ENCODE results near the gene DTX3.
"Not testable (repeated sequence)": the region's sequence is repeated elsewhere in the genome, so short reads cannot be mapped to it uniquely, and the experiment has no call there.

The DTX3 gene

GRCh38 chr12:57607958-57608663, 3.5 kb downstream of the DTX3 start:
- no peak for DNase-seq

DNA sequence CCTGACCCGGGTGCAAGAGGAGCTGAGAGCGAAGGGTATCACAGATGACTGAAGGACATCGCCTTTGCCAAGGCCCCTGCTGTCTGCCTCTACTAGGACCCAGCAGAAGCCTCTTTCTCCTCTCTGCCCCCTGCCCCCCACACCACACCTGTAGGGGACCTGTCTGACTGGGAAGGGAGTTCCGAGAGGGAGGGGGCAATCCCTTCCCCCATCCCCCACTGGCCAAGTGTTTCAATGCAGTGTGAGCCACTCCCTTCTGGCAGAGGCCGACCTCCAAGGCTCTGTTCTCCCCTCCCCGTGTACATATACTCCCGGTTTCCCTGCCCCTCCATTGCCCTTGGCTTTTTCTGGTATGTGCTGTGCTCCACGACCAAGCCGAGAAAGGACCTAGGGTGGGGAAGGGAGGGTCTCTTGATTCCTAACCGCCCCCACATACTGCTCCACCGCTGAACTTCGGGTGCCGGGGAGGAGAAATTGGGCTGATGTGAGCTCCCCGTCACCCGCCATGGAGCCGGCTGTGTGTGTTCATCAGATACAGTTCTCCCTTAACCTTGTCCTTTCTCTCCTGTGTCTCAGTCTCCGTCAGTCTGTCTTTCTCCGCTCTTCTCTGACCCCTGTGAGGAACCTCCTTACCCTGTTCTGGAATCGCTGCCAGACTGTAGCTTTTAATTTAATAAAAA, 4.6 kb downstream of the DTX3 start:
- DNase-seq, result no peak

DNA sequence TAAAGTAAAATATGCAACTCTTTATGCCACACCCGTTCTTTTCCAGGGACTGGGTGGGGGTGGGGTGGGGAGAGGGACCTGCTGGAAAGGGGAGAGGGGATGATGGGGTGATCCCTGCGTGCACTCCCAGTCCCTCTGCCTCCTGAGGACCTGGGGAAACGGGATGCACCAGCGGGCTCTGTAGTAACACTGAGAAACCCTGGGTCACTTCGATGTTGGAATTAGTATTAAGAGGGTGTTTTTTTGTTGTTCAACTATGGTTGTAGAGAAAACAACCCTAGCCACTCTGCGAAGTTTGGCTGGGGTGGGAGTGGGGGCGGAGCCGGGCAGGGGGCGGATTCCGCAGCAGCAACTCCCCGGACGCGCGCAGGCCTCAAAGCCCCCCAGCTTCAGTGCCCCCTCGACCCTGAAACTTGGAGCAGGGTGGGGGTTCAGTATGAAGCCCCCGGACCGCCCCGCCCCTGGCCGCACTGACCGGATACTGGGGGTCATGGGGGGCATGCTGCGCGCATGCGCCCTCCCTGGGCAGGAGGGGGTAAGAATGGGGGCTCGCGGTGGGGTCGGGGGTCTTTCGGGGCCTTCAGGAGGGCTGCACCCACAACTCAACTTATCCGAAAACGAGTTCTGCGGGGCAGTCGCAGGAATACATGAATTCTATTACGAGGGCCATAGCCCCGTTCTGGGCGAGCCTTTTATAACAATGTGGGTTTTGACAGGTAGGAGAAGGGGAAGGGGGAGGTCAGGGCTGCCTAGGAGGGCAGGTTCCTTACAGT, 5.3 kb downstream of the DTX3 start:
- DNase-seq, result no peak

DNA sequence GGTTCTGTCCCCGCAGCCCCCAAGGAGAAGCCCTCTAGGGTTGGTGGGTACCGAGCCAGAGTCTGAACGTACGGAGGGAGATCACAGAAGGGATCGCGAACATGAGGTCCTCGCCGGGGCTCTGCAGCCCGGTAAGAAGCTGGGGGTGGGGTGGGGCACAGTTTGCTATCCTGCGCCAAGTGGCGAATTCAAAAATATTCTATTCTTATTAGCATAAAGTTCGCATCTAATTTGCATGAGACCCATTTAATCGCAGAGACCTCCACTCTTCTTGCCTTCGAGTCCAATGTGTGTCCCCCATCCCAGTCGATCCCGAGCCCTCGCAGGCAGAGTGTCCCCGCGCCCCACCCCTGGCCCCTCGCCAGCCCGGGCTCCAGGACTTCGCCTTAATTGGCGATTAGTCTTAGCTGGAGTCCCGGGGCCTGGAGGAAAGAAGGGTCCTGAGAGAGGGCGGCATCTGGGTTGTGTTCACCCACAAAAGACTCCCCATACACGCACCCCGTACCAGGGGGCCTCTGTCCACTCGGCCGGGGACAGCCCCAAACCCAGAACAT, 6.0 kb downstream of the DTX3 start:
- no peak for DNase-seq

DNA sequence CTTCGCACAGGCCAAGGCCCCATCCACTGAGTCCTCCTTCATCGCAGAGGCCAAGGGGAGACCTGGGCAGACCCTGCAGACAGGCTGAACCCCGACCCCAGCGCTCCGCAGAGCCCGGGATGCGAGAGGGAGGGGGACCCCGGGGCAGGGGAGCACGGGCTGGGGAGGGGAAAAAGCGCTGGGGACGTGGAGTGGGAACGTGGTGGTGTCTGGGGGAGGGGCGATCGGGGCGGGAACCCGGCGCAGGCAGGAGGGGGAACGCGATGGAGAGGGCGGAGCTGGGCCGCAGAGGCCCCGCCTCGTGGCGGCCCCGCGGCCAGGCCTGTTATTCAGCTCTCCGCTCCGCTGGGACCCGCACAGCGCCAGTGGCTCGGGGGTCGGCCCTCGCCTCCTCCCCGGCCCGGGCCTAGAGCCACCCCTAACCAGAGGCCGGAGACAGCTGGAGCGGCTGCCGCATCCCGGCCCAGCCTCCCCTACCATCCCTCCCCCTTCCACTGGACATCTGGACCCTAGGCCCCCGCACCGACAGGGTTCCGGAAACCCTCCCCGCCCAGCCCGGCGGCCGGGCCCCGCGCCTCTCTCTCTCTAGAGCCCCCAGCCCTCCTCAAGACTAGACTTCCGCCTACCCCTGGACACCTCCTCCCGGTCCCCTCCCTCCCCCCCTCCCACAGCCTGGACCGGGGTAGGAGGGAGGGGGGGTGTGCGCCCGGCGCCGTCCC, 6.6 kb downstream of the DTX3 start, which contains the start of gene ARHGEF25:
TSS of gene ARHGEF25 (plus strand) at position 328 of the 719 bp plus-strand sequence. CDS start 460 bp downstream, outside the sequence.
- peak in 1 of 2 experiments; percentile 43 for DNase-seq

DNA sequence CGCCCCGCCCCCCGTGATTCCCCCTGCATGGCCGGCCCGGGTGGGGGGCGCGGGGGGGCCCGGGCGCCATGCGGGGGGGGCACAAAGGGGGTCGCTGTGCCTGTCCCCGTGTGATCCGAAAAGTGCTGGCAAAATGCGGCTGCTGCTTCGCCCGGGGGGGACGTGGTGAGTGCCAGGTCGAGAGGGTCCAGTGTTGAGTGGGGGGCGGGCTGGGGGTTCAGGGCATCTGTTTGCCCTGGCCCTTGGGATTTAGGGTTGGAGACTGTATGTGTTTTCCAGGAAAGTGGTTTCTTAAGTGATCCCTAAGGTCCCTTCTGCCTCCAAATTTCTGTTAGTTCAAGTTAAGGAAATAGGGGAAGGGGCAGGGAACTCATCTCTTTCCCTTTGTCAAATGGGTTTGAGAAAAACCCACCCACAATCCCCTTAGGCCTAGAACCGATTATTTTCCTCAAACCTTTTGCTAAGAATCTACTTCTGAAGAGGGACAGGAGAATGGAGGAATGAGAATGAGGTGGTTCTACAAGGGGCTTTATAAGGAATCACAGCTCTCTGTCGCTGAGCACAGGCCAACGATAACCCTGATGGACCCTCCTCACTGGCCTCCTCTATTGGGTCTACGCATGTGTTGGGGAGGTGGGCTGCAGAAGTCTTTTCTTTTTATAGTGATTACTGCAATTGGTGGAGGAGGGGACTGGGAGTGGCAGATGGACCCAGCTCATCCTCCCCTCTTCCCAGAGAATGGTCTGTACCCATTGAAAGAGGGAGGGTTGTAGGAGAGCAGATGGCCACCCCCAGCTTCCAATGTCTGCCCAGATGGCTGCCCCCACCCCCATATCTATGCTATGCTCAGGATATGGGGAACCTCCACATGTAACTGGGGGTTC, 7.4 kb downstream of the DTX3 start:
- DNase-seq, result no peak

GRCh38 chr12:57612711-57613426, 8.2 kb downstream of the DTX3 start:
- DNase-seq, result no peak

GRCh38 chr12:57613427-57614109, 8.9 kb downstream of the DTX3 start:
- DNase-seq, result no peak

DNA sequence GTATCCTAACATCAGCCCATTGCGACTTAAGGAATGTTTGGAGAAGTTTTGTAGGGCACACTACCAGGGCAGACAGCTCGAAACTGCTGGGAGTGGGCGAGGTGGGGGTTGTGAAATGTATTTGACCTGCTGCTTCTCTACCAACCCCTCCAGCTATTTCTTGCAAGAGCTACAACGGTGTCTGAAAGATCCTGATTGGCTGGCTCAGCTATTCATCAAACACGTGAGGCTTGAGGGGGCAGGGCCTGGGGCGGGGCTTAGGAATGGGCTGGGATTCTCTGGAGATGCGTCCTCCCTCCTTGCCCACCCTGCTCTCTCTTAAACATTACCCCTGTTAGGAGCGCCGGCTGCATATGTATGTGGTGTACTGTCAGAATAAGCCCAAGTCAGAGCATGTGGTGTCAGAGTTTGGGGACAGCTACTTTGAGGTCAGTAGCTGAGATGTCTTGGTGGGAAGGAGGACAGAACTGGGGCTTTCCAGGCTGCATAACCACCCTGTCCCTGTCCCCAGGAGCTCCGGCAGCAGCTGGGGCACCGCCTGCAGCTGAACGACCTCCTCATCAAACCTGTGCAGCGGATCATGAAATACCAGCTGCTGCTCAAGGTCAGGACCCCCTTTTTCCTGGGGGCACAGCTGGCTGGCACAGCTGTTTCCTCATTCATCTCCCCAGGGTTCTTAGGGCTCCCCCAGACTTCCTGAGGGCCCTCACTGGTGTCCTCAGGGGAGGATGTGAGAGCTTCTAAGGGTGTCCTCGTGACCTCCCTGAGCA, 9.7 kb downstream of the DTX3 start:
- no peak for DNase-seq

GRCh38 chr12:57614948-57615500, 10.4 kb downstream of the DTX3 start:
- DNase-seq, result no peak

DNA sequence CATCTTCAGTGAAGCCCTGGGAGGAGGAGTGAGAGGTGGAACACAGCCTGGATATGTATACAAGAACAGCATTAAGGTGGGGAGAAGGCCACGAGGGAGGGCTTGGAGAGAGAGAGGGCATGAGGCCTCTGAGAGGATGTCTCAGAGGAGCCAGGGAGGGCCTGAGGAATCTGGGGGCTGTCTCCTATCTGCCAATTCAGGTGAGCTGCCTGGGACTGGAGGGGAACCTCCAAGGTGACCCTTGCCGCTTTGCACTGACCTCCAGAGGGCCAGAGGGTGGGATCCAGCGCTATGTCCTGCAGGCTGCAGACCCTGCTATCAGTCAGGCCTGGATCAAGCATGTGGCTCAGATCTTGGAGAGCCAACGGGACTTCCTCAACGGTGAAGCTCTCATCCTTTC, 11.0 kb downstream of the DTX3 start:
- no peak for DNase-seq

DNA sequence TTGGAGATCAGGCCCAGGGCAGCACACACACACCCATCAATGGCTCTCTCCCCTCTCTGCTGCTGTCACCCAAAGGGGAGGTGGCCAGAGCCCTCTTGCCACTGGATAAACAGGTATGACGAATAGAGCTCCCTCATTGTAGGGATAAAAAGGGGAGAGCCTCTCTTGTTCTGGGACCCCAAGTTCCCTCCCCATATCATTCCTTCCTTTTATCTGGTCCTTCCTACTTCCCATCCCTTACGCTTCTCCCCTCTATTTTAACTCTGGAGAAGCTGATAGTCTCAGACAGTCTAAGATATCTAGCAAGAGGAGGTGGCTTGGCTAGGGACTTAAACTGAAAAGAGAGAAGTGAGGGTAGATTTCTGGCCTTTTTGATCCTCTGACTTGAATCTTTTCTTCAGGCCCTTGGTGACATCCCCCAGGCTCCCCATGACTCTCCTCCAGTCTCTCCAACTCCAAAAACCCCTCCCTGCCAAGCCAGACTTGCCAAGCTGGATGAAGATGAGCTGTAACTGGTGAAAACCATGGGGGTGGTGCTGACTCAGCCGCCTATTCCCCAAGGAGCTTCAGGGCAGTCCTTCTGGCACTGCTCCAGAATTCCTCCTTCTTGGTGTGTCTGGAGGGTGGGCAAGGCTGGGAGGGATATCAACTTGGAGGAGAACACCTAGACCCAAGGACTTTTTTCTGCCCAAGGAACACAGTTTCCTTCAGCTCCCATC, 11.9 kb downstream of the DTX3 start:
- DNase-seq, result no peak

DNA sequence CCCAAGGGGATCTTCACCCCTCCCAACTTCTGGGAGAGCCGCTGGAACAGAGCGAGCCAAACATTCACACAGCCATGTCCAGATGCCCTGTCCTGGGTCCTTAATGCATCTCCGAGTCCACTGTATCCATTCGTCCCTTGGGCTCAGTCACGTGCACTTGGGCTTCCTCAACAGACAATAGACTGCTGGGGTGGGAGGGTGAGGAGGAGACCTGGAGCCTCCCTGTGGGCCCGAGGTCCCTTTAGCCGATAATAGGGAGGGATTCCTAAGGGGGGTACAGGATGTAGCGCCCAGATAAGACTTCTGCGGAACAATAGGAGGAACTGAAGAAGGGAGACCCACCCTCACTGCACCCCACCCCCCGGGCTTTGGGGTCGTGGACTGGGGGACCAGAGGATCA, 13.3 kb downstream of the DTX3 start:
- DNase-seq, result no peak

DNA sequence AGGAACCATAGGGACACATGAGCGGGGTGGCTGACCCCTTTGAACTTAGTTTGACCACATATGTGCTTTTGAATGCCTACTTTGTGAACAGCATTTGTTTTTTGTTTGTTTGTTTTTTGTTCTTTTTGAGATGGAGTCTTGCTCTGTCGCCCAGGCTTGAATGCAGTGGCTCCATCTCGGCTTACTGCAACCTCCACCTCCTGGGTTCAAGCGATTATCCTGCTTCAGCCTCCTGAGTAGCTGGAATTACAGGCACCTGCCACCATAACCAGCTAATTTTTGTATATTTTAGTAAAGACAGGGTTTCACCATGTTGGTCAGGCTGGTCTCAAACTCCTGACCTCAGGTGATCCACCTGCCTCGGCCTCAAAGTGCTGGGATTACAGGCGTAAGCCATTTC, 13.8 kb downstream of the DTX3 start:
- DNase-seq, result not testable (repeated sequence)

DNA sequence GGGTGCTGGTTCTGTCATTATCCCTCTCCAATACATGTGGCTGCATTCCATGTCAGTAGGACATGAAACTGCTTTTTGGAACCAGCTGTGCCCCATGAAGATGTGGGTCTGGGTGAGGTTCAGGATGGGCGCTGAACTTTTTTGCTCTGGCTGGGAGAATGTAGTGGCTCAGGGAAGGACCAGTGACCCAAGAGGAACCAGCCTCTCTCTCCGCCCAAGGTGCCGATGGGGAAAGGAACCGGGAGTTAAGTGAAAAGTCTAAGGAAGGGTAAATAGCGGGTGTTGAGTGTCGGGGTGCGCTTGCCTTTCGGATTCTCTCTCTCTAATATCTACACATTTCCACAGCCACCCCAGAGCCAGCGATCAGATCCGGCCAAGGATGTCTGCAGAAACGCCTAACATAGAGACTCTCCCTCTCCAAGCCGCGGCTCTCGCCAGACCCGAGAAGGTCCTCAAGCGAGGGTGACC, 14.4 kb downstream of the DTX3 start:
- DNase-seq, result no peak

DNA sequence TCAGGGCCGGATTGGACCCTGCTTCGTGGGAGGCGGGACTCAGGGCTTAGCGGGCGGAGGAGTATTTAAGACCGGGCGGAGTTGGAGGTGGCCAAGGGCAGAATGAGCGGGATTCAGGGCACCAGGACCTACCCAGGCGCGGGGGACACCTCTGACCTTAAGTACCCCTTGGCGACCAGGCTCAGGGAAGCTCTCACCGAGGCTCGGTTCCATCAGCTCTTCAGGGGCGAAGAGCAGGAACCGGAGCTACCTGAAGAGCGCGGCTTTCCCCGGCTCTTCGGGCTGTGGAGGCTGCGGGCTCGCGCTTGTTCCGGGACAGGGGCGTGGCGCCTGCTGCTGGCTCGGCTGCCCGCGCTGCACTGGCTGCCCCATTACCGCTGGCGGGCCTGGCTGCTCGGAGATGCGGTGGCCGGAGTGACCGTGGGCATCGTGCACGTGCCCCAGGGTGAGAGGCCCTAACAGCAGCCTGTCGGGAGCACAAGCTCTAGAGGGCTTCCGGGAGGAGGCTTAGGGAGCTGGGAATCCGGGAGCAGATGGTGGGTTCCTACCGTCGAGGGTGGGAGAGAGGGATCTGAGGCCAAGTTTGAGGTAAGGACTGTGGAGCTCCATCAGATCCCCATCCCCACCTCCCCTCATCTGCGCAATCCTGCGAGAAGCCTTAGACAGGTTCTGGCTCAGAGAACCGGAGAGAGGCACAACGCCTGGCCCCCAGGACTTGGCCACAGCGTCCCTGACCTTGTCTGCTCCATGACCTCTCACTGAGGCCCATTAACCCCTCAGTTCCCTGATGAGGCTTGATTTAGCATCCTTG, 15.0 kb downstream of the DTX3 start:
- no peak for DNase-seq

GRCh38 chr12:57620245-57620935, 15.8 kb downstream of the DTX3 start:
- no peak for DNase-seq

All from activated CD4-positive, alpha-beta T cell treated with anti-CD3 and anti-CD28 coated beads, Interleukin-2, amount 50 U/mL, for 4 hours (primary cell).